H1 (cell line): ENCODE data around the gene ZNRF2. TPM values are rescaled to one million over a fixed set of nuclear protein-coding genes. Genes with fewer than 3 reads are reported as not detected.

ENCODE experiments used
- MAX ChIP-seq: IDR thresholded peaks from 2 replicates; pipeline ENCODE4 v1.6.1; 2012; ENCODE audit warnings: inconsistent platforms
- POLR2AphosphoS5 ChIP-seq: IDR thresholded peaks from 2 replicates; pipeline ENCODE4 v1.6.1; 2011; ENCODE audit warnings: low read depth, low read length
- polyA plus RNA-seq, 7 experiments: library from polyadenylated mRNA; depleted of rRNA in 3 of 7; stranded (reverse) in 5 of 7; unstranded in 2 of 7; fragments of >200 nt in 5 of 7; fragments of 200-250 nt in 2 of 7; gene quantifications; 1 replicate in 5 of 7; 2 replicates in 1 of 7; 4 replicates in 1 of 7; pipeline versions ENCODE4 v1.2.1 to v1.2.3, GENCODE V29; 2011 to 2013; ENCODE audit warnings: missing spikeins in 2 of 7, mixed read lengths in 2 of 7
- total RNA-seq: library from RNA; stranded (reverse); fragmentation: NEBNext Ultra II Directional; extraction: Animal tissue kit (Norgen Biotek cat#: 25700); gene quantifications from 2 replicates; pipeline ENCODE4 v1.2.1, GENCODE V29; 2021

The ZNRF2 gene
- total and polyA plus RNA-seq, 2 of the 8 experiments (the other 6 are each of a cell fraction or from before 2014, with no cell fraction given): 2.9 to 16.2 TPM

- TF ChIP-seq MAX (no peak), POLR2AphosphoS5 (no peak)
Measured at GRCh38 chr7:30247541-30248401, 36.6 kb upstream of the ZNRF2 start (continued).
